Measurements from ENCODE around the gene SHC2.
"Not testable (repeated sequence)": the region's sequence is repeated elsewhere in the genome, so short reads cannot be mapped to it uniquely, and the experiment has no call there.

Gene SHC2

GRCh38 chr19:436413-436950, 24.4 kb downstream of the SHC2 start:
- DNase-seq (ENCODE audit: low spot score): no peak
- in situ Hi-C loops (cut with MboI; ENCODE audit: low sequenced_read_pairs, unreplicated experiment): no loop called here
- no peak for TF ChIP-seq CTCF (IDR thresholded peaks at IDR 0.05; ENCODE audit: borderline replicate concordance, control extremely low read depth, extremely low read depth, insufficient read depth, missing control alignments)

- TF ChIP-seq CTCF (IDR thresholded peaks at IDR 0.05; ENCODE audit: borderline replicate concordance, control extremely low read depth, extremely low read depth, insufficient read depth, missing control alignments): no peak
- in situ Hi-C loops (cut with MboI; ENCODE audit: low sequenced_read_pairs, unreplicated experiment): no loop called here
- DNase-seq (ENCODE audit: low spot score): no peak
These were observed 25.0 kb downstream of the SHC2 start for GRCh38 chr19:435707-436412.

DNA sequence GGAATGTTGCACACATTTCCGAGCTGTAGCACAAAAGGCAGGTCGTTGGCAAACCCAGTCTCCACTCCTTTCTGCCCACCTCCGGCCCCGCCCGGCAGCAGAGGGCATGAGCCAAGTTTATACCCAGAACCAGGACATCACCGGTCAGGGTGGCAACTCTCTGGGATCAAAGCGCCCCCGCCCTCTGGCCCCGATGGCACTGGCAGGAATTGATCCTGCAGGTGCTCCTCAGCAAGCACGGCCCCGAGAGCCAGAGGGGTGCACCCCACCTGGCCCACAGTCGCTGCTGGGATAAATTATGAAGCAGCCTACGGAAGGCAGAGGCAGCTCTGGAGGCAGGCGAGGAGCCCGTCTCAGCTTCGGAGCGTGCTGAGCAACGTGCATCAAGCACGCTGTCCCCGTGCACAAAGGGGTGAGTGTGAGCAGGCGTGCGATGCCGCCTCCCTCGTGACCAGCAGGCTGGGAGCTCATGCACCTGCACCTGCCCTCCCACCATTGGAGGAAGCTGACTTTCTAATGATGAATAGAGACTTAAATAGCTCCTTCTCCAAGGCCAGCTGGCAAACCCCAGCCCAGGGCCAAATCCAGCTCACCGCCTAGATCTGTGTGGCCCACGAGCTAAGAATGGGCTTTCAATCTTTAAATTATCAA, 25.7 kb downstream of the SHC2 start:
- in situ Hi-C loops (cut with MboI; ENCODE audit: low sequenced_read_pairs, unreplicated experiment): no loop called here
- no peak for TF ChIP-seq CTCF (IDR thresholded peaks at IDR 0.05; ENCODE audit: borderline replicate concordance, control extremely low read depth, extremely low read depth, insufficient read depth, missing control alignments)
- DNase-seq (ENCODE audit: low spot score): no peak

GRCh38 chr19:434152-434960, 26.5 kb downstream of the SHC2 start:
- in situ Hi-C loops (cut with MboI; ENCODE audit: low sequenced_read_pairs, unreplicated experiment): no loop called here
- TF ChIP-seq CTCF (IDR thresholded peaks at IDR 0.05; ENCODE audit: borderline replicate concordance, control extremely low read depth, extremely low read depth, insufficient read depth, missing control alignments): no peak
- no peak for DNase-seq (ENCODE audit: low spot score)

GRCh38 chr19:430701-431100, 30.1 kb downstream of the SHC2 start:
- no peak for DNase-seq (ENCODE audit: low spot score)
- TF ChIP-seq CTCF (IDR thresholded peaks at IDR 0.05; ENCODE audit: borderline replicate concordance, control extremely low read depth, extremely low read depth, insufficient read depth, missing control alignments): no peak
- in situ Hi-C loops (cut with MboI; ENCODE audit: low sequenced_read_pairs, unreplicated experiment): no loop called here

- in situ Hi-C loops (cut with MboI; ENCODE audit: low sequenced_read_pairs, unreplicated experiment): no loop called here
- TF ChIP-seq CTCF (IDR thresholded peaks at IDR 0.05; ENCODE audit: borderline replicate concordance, control extremely low read depth, extremely low read depth, insufficient read depth, missing control alignments): no peak
- DNase-seq (ENCODE audit: low spot score): no peak
These were observed 32.7 kb downstream of the SHC2 start for GRCh38 chr19:428149-428548.

DNA sequence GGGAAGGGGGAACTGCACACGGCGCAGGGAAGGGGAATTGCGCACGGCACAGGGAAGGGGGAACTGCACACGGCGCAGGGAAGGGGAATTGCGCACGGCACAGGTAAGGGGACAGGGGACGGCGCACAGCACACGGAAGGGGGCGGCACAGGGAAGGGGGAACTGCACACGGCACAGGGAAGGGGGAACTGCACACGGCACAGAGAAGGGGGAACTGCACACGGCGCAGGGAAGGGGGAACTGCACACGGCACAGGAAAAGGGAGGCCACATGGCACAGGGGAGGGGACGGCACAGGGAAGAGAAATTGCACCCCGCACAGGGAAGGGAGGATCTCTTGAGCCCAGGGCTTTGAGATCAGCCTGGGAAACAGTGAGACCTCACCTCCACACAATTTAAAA, 33.2 kb downstream of the SHC2 start:
- DNase-seq (ENCODE audit: low spot score); in situ Hi-C loops (cut with MboI; ENCODE audit: low sequenced_read_pairs, unreplicated experiment): not testable (repeated sequence)

All from GM13976 (cell line).